D721Med (cell line): ENCODE measurements around the gene SLC35A3.
"Not testable (repeated sequence)": the region's sequence is repeated elsewhere in the genome, so short reads cannot be mapped to it uniquely, and the experiment has no call there.

Source experiments
- DNase-seq: peaks from one replicate; pipeline ENCODE4 v3.0.0; 2011; ENCODE audit warnings: low spot score; ENCODE audit not compliant: insufficient read length
- FAIRE-seq: peaks from 2 replicates; lab custom pipeline; 2011; peaks lifted over from hg19 to GRCh38; lab: Jason Lieb, UNC
- TF ChIP-seq, protein P1 (sequence below): IDR thresholded peaks from 2 replicates; pipeline ENCODE4 v1.5.1; 2012; ENCODE audit warnings: mild to moderate bottlenecking, control low read depth; ENCODE audit not compliant: insufficient read depth; ENCODE audit errors: missing control alignments

The SLC35A3 gene

DNA sequence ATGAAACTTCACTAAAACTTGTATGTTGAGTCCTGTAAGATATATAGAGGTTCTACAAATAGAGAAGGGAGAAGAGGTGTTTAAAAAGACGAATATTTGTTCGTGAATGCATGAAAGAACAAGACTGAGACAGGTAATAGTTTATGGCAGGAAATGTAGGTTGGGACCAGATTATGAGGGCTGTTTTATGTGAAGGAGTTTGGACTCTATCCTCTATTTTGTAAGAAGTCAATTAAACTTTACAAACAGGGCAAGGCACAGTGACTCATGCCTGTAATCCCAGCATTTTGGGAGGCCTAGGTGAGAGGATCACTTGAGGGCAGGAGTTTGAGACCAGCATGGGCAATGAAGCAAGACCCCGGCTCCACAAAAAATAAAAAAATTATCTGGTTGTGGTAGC, 5.7 kb downstream of the SLC35A3 start:
- FAIRE-seq (no peak), DNase-seq (no peak)
- TF ChIP-seq, protein P1, sequence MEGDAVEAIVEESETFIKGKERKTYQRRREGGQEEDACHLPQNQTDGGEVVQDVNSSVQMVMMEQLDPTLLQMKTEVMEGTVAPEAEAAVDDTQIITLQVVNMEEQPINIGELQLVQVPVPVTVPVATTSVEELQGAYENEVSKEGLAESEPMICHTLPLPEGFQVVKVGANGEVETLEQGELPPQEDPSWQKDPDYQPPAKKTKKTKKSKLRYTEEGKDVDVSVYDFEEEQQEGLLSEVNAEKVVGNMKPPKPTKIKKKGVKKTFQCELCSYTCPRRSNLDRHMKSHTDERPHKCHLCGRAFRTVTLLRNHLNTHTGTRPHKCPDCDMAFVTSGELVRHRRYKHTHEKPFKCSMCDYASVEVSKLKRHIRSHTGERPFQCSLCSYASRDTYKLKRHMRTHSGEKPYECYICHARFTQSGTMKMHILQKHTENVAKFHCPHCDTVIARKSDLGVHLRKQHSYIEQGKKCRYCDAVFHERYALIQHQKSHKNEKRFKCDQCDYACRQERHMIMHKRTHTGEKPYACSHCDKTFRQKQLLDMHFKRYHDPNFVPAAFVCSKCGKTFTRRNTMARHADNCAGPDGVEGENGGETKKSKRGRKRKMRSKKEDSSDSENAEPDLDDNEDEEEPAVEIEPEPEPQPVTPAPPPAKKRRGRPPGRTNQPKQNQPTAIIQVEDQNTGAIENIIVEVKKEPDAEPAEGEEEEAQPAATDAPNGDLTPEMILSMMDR, result no peak

DNA sequence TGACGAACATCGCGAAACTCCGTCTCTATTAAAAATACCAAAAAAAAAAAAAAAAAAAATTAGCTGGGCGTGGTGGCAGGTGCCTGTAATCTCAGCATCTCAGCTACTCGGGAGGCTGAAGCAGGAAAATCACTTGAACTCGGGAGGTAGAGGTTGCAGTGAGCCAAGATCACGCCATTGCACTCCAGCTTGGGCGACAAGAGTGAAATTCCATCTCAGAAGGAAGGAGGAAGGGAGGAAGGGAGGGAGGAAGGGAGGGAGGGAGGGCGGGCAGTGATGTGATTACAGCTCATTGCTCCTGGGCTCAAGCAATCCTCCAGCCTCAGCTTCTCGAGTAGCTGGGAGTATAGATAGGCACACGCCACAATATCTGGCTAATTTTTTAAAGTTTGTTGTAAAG, 7.5 kb downstream of the SLC35A3 start:
- not testable (repeated sequence) for DNase-seq, FAIRE-seq

DNA sequence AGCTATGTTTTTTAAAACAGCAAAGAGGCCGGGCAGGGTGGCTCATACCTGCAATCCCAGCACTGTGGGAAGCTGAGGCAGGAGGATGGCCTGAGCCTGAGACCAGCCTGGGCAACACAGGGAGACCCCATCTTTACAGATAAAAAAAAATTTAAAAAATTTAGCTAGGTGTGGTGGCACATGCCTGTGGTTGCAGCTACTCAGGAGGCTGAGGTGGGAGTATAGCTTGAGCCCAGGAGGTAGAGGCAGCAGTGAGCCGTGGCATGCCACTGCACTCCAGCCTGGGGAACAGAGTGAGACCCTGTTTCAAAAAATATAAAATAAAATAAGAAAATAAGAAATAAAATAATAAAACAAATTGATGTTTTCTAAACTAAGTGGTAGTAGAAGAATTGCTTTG, 8.4 kb downstream of the SLC35A3 start:
- TF ChIP-seq, protein P1, result no peak
- no peak for DNase-seq
- no peak for FAIRE-seq

DNA sequence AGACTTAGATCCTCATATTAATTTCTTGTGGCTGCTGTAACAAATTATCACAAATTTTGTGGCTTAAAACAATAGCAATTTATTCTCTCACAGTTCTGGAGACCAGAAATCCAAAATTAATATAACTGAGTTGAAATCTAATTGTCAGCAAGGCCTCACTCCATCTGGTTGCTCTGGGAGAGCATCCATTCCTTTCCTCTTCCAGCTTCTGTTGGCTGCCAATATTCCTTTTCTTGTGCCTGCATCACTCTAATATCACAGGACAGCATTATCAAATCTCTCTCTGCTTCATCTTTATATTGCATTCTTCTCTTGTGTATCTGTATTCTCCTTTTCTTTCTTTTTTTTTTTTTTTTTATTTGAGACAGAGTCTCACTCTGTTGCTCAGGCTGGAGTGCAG, 9.3 kb downstream of the SLC35A3 start:
- TF ChIP-seq, protein P1, result no peak
- DNase-seq, result no peak
- FAIRE-seq, result no peak

DNA sequence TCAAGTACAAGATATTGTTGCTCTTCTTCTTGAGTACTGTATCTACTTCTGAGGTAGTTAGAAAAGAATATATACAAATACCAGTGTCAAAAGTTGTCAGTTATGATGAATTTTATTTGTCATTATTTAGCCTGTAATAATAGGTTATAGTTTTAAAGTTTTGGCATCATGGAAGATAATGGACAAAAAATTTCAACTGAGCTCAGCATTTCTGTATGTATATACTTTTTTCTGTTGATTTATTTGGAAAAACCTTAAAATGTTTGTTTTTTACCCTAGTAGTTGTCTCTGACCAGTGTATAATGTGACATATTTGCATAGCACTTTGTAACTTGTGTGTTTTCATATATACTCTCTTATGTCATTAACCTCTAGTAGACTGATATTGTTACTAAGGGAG, 11.1 kb downstream of the SLC35A3 start:
- TF ChIP-seq, protein P1, result no peak
- no peak for FAIRE-seq
- no peak for DNase-seq

DNA sequence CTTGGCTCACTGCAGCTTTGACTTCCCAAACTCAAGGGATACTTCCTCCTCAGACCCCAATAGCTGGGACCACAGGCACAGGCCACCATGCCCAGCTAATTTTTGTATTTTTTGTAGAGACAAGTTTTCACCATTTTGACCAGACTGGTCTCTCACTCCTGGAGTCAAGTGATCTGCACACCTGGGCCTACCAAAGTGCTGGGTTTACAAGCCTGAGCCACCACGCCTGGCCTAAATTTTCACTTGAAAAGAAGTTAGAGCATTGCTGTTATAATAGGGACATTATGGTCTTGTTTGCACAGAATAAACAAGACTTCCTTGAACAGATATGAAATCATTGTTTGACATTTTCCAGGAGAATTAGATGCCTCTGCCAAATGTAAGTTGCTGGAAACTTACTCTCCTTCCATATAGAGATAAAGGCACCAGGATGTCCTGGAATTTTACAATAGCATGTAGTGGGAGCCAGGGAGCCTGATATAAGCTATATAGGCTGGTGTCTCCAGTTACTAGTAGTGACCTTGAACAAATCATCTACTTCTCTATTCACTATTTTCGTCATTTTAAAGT, 16.9 kb downstream of the SLC35A3 start:
- no peak for FAIRE-seq
- no peak for DNase-seq
- TF ChIP-seq, protein P1, result no peak

DNA sequence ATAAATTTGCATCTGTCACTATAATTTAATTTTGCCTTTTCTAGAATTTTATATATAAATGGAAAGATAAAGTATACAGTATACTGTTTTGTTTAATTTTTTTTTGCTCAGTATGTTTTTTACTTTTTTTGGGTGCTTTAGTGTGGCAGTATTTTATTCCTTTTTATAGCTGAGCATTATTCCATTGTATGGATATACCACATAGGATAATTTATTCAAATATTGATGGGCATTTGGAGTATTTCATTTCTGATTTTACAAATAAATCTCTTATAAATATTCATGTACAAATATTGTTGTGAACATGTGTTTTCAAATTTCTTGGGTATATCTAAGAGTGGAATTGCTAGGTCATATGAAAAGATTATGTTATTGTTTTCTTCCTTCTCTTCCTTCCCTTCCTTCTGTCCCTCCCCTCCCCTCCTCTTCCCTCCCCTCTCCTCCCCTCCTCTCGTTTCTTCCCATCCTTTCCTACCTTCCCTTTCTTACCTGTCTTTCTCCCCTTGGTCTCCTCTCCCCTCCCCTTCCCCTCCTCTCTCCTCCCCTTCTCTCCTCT, 18.5 kb downstream of the SLC35A3 start:
- TF ChIP-seq, protein P1, result no peak
- FAIRE-seq (no peak), DNase-seq (no peak)
